ENCODE data around the gene KCNK7.
A peak's percentile ranks its signal among the peaks of the same experiment; 100 is the strongest.

KCNK7 gene

DNA sequence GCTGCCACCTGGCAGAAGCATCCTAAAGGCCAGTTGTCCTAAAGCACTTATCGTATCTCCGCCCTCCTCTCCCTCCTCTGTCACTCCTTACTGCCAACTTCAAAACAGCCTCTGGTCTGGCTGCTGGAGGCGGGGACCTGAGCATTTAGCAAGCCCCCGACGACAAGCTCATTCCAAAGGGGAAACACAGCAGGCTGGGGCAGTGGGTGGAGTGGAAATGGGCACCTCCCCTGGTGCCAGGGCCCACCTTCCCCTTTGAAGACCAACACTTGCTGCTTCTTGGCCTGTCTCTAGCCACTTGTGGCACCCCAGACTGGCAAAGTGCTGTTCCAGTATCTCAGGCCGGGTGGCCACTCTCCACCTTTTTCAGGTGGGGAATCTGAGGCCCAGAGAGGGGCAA lies 14.8 kb upstream of the KCNK7 start:
- no peak for DNase-seq

- no peak for DNase-seq
These were observed 14.1 kb upstream of the KCNK7 start for GRCh38 chr11:65609665-65610064.

DNA sequence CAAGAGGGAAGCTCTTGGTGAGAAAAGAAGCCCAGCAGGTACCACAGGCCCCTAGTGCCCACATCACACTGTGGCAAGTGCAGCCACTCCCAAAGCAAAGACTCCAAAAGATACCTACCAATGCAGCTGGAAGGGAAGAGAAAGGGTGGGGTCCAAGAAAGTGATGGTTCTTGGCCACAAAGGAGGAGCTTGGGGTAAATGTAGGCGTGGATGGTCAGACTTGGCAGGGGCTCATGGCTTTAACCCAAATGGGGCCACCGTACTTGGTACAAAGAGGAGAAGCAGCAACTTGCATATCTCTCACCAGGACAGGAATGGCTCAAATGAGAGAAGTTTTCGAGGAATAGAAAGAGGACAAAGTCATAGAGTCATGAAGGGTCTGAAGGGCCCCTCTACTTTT lies 13.6 kb upstream of the KCNK7 start:
- DNase-seq = no peak

DNA sequence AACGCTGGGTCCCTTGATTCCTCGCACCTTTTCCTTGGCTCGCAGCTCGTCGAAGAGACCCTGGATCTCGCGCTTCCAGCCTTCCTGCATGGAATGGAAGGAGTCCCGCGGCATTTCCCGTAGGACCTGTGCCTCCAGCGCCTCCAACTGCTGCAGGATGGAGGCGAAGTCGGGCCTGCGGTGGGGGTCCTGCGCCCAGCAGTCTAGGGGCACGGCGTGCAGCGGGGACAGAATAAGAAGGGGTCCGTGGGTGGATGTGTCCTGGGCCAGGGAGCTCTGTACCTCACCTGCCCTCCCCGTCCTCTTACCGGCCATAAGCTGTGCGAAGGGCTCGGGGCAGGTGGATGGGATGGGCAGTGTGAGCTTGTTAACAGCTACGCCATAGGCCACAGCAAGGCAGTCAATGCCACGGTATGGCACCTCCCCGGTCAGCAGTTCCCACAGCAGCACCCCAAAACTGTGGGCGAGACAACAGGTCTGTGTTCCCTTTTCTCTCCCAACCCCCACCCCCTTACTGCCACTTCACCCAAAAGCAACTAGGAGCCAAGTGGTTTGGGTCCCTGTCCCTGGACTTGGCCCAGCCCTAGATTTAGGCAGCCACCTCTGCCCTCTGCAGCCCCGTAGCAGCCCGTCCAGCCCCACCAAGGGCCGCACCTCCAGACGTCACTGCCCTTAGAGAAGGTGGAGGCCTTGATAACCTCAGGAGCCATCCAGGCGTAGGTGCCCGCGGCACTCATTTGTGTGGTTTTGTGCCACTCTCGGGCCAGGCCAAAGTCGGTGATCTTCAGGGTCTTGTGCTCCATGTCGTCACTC lies 12.2 kb upstream of the KCNK7 start:
- no peak for DNase-seq

DNA sequence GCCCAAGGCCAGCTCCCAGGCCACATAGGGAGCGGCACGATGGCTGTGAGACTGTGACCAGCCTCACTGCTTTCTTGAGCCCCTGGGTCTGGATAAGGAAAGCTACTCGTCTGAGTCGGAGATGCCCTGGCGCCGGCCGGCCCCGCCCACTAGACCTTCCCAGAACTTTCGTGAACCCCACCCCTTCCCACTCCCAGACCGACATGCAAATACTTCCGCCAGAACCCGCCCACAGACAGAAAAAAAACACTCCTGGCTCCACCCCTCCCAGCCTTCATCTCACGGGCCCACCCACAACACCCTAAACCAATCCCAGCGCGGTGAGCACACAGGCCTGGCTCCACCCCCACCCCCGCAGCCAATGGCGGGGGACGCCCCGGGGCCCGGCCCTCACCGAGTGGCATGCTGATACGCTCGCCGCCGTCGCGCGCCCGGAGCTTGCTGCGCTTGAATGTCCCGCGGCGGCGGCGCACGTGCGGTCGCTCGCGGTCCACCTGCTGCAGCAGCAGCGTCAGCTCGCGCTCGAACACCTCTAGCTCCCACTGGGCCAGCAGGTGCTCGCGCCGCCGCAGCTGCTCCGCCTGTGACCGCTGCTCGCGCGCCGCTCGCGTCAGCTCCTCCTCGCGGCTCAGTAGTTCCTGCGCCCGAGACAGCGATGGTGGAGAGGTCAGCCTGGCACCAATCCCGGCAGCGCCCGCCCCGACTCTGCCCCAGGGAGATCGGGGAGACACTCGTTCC lies 11.4 kb upstream of the KCNK7 start:
- DNase-seq = peak; percentile 96

- no peak for DNase-seq
These were observed 8.7 kb upstream of the KCNK7 start for GRCh38 chr11:65604258-65604657.

DNA sequence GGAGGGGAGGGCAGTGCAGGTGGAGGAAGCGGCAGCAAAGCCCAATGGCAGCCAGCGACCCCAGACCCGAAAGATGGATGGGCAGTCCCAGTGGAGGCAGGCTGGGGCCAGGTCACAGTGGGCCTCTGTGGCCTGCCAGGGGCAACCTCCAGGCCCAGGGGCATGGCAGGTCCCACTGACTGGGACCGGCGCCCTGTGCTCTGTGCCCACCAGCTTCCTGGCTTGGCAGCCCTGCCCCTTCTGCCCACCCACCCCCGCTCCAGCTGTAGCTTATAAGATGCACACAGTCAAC lies 4.3 kb upstream of the KCNK7 start:
- no peak for DNase-seq

- DNase-seq = no peak
These were observed 3.8 kb upstream of the KCNK7 start for GRCh38 chr11:65599216-65599954.

DNA sequence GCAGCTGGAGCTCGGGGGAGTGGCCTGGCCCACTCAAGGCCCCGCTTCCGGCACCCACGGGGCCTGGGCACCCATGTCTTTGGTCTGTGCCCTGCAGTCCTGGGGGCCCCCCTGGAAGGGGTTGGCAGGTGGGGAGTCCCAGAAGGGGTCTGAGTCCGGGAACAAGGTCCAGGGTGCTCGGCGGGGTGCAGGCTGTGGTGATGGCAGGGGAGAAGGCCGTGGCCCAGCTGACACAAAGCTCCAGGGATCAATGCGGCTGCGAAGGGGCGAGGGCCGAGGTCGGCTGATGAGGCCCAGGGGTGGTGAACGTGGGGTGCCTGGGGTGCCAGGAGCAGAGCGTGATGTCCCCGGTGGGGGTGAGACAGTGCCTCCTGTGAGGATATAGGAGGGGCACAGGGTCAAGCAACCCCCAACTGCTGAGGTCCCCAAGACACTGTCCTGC lies 2.7 kb upstream of the KCNK7 start:
- DNase-seq = no peak

- no peak for DNase-seq
These were observed 920 bp upstream of the KCNK7 start for GRCh38 chr11:65596520-65596919.

- DNase-seq = no peak
These were observed 469 bp downstream of the KCNK7 start for GRCh38 chr11:65595131-65595530.

DNA sequence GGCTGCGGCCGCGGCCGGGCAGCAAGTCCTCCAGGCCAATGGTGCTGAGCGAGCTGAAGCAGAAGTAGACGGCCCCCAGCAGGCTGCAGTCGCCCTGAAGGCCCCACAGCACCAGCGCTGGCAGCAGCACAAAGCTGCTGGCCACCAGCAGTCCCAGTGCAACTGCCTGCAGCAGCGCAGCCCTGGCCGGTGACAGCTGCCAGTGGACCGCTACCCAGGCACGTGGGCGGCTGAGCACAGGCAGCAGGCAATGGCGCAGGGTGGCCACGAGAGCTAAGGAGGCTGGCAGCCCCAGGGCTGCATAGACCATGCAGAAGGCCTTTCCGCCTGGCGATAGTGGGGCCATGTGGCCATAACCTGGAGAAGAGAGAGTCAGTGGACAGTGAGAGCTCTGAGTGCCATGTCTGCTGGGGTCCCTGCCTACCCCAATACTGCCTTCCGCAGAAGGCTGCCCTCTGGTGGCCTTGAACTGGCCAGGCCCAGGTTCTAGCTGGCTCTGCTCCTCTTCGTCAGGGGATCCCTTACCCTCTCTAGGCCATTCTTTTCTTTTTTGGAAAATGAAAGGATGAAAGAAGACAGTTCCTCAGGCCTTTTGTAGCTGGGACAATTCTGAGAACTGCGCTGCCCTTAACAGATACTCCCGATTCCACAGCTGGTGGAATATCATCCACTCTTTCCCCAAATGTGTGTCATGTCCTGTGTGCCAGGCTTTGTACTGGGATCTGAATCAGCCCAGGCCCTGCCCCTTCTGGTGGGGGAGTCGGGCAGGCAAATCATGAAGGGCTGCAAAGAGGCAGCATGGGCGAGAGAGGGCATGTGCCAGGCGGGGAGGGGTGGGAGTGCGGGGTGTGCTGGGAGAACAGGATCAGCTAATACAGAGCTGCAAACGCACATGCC lies 1.8 kb downstream of the KCNK7 start:
- DNase-seq = no peak

DNA sequence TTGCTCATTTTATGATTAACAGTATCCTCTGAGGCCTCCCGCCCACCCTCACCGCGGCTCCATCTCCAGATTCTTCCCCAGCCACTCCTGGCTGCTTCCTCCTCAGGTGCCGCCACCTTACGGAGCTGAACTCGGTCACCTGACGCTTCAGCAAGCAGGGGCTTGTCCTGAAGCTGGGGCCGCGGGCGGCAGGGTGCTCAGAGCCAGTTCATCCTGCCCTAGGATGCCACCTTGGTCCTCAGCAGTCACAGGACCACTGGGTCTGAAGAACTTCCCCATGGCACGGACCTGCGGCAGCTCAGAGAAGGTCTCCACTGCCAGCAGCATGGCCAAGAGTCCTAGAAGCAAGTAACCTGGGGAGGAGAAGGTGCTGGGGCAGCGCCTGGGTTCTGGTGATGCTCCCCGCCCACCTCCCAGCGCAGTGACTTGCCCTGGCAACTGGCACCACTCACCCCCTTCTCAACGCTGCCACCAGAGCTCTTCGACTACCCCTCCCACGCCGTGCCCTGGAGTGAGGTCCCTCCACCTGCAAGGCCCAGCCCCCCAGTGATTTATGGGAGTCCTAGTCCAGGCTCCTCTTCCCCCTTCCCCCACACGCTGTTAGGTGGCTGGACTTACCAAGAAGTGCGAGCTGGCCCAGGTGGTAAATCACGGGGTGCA lies 2.6 kb downstream of the KCNK7 start:
- DNase-seq = no peak

DNA sequence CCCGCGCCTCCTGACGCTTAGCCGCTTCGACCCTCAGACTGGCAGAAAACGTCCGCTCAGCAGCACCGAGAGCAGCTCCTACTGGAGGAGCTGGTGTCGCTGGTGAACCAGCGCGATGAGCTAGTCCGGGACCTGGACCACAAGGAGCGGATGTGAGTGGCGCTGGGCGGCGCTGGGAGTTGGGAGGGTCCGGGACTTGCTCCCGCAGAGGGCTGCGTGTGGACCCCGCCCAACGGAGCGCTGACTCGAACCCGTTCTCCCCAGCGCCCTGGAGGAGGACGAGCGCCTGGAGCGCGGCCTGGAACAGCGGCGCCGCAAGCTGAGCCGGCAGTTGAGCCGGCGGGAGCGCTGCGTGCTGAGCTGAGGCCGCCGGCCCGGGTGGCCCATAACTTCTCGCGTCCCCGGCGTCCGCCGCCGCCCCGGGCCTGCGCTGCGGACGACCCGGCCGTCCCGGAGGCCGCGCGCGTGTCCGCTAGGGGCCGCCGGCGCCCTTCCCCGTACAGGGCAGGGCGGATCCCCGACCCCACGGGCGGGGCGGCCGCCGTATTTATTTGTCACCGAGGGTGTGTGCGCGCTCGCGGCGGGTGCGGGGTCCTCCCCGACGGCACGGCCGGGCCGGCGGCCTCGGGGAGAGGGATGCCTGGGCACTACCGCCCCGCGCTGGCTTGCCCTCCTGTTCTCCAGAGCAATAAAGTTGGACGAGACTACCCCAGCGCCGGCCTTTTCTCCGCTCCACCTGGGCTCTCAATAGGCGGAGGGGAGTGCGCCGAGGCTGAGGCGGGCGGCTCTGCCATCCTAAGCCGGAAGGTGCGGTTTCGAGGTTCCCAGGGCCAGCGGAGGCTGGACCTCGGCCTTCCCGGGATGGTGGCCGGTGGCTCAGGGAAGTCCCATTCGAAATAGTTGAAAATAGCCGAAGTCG lies 3.4 kb downstream of the KCNK7 start:
- peak; percentile 81 for DNase-seq

DNA sequence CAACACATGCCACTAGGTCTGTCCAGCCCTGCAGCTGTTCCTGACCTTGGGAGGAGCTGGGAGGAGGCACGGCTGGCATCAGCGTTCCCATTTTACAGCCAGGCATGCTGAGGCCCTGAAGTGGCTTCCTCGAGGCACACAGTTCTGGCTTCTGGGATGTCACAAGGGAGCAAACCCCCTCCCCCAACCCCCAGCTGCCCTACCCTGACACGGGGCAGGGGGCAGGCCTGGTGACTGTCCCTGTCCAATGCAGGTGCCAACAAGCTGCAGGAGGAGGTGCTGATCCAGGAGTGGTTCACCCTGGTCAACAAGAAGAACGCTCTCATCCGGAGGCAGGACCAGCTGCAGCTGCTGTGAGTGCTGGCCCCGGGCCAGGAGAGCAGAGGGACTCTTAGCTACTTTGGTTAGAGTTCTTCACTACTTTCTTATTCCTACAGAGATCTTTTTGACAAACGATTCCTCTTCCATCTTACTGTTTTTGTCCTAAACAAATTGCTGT lies 5.3 kb downstream of the KCNK7 start:
- no peak for DNase-seq

- no peak for DNase-seq
These were observed 6.0 kb downstream of the KCNK7 start for GRCh38 chr11:65589444-65590239.

- DNase-seq = no peak
These were observed 7.2 kb downstream of the KCNK7 start for GRCh38 chr11:65588199-65589054.

DNA sequence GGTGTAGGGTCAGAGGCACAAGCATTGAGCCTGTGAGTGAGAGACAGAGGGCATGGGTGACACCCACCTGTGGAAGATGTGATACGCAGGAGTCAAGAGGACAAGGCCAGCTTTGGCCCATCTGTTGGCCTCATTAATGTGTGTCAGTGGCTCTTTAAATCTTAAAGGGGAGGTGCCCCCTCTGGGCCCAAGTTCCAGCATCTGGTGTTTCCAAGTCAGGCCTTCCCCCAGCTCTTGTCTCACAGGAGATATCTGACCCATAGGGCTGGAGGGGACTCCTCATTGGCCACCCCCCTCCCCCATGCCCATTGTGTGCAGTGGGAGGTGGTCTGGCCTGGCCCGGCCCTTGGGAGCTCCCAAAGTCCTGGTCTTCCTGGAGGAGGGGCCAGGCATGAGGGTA lies 8.9 kb downstream of the KCNK7 start:
- no peak for DNase-seq

DNA sequence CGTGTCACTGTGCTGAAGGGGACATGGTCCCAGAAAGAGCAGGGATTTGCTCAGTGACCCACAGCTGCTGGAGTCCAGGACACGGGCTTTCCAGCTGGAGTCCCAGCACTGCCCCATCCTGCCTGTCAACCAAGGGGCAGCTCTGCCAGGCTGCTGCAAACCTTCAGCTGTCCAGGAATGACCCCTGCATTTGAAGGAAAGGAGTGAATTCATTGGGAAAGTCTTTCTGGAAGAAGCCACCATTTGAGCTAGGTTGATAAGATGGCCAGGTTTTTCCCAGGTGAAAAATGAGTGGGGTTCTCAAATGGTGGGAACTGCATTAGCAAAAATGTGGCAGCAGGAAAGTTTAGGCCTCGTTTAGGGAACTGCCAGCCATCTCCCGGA lies 9.4 kb downstream of the KCNK7 start:
- no peak for DNase-seq
